Liver (tissue), 9 donors: ENCODE measurements around the gene ZNF775. TPM values are rescaled to one million over a fixed set of nuclear protein-coding genes. Genes with fewer than 3 reads are reported as not detected.
A peak's percentile ranks its signal among the peaks of the same experiment; 100 is the strongest.

Experiments used
- DNase-seq: peaks from one replicate; pipeline ENCODE4 v3.0.0-alpha.2; 2017; ENCODE audit warnings: low spot score
- H3K27ac ChIP-seq, 2 donors: one replicate each; pipeline ENCODE4 v1.7.0; 2013; ENCODE audit warnings: inconsistent platforms in 2 of 2, low read length in 2 of 2, control low read depth in 1 of 2, low read depth in 1 of 2, mild to moderate bottlenecking in 1 of 2
- H3K27me3 ChIP-seq, 4 donors: one replicate each; pipeline versions ENCODE4 v1.6.1 to v1.7.0; 2013; ENCODE audit warnings: low read length in 3 of 4, inconsistent platforms in 1 of 4, mild to moderate bottlenecking in 1 of 4, moderate library complexity in 1 of 4; ENCODE audit not compliant: control insufficient read depth in 4 of 4, insufficient read depth in 4 of 4
- H3K36me3 ChIP-seq, 4 donors: one replicate each; pipeline versions ENCODE4 v1.6.1 to v1.7.0; 2013; ENCODE audit warnings: low read length in 3 of 4, mild to moderate bottlenecking in 3 of 4, low read depth in 1 of 4, moderate library complexity in 1 of 4; ENCODE audit not compliant: control insufficient read depth in 4 of 4, insufficient read depth in 3 of 4
- H3K4me1 ChIP-seq, 4 donors: one replicate each; pipeline versions ENCODE4 v1.6.1 to v1.7.0; 2013; ENCODE audit warnings: low read length in 3 of 4, mild to moderate bottlenecking in 3 of 4, moderate library complexity in 1 of 4; ENCODE audit not compliant: control insufficient read depth in 4 of 4, insufficient read depth in 4 of 4
- H3K4me3 ChIP-seq, 3 donors: one replicate each; pipeline versions ENCODE4 v1.6.1 to v1.7.0; 2013; ENCODE audit warnings: low read length in 3 of 3, control low read depth in 1 of 3, low read depth in 1 of 3, mild to moderate bottlenecking in 1 of 3
- H3K9ac ChIP-seq, 2 donors: one replicate each; pipeline ENCODE4 v1.7.0; 2013; ENCODE audit warnings: low read length in 2 of 2, mild to moderate bottlenecking in 2 of 2, moderate library complexity in 2 of 2, control low read depth in 1 of 2, low read depth in 1 of 2
- H3K9me3 ChIP-seq, 4 donors: one replicate each; pipeline versions ENCODE4 v1.6.1 to v1.7.0; 2013; ENCODE audit warnings: low read length in 3 of 4; ENCODE audit not compliant: control insufficient read depth in 4 of 4
- ATF3 ChIP-seq: IDR thresholded peaks from 2 replicates; pipeline ENCODE4 v1.6.1; 2016; ENCODE audit warnings: antibody characterized with exemption
- CTCF ChIP-seq: fragments of 150-350 bp; IDR thresholded peaks from 2 replicates; pipeline ENCODE4 v1.5.1; 2017; ENCODE audit warnings: improper control_type of control experiment, low read depth, low read length; ENCODE audit not compliant: missing input control
- FOXA1 ChIP-seq: IDR thresholded peaks from 2 replicates; pipeline ENCODE4 v1.6.1; 2016; ENCODE audit warnings: antibody characterized with exemption
- FOXA2 ChIP-seq: IDR thresholded peaks from 2 replicates; pipeline ENCODE4 v1.6.1; 2016; ENCODE audit warnings: antibody characterized with exemption
- GABPA ChIP-seq, 2 donors: IDR thresholded peaks in 1 of 2; conservative IDR thresholded peaks in 1 of 2; 2 replicates each; pipeline ENCODE4 v1.6.1; 2016; ENCODE audit warnings: antibody characterized with exemption in 2 of 2, mild to moderate bottlenecking in 1 of 2, moderate library complexity in 1 of 2
- HNF4A ChIP-seq, 2 donors: conservative IDR thresholded peaks; 2 replicates each; pipeline ENCODE4 v1.6.1; 2016; ENCODE audit warnings: antibody characterized with exemption in 2 of 2, mild to moderate bottlenecking in 2 of 2
- HNF4G ChIP-seq: IDR thresholded peaks from 2 replicates; pipeline ENCODE4 v1.6.1; 2016; ENCODE audit warnings: antibody characterized with exemption
- JUND ChIP-seq, 2 donors: IDR thresholded peaks; 2 replicates each; pipeline ENCODE4 v1.6.1; 2016; ENCODE audit warnings: antibody characterized with exemption in 2 of 2
- MAX ChIP-seq: IDR thresholded peaks from 2 replicates; pipeline ENCODE4 v1.6.1; 2016; ENCODE audit warnings: antibody characterized with exemption
- NR2F2 ChIP-seq: IDR thresholded peaks from 2 replicates; pipeline ENCODE4 v1.6.1; 2016; ENCODE audit warnings: antibody characterized with exemption
- RAD21 ChIP-seq, 2 donors: IDR thresholded peaks; 2 replicates each; pipeline ENCODE4 v1.6.1; 2016; ENCODE audit warnings: antibody characterized with exemption in 2 of 2, mild to moderate bottlenecking in 2 of 2
- REST ChIP-seq: IDR thresholded peaks from 2 replicates; pipeline ENCODE4 v1.6.1; 2016; ENCODE audit warnings: antibody characterized with exemption, mild to moderate bottlenecking
- RXRA ChIP-seq, 2 donors: IDR thresholded peaks; 2 replicates each; pipeline ENCODE4 v1.6.1; 2017 to 2018; ENCODE audit warnings: antibody characterized with exemption in 2 of 2, mild to moderate bottlenecking in 1 of 2
- SP1 ChIP-seq: IDR thresholded peaks from 2 replicates; pipeline ENCODE4 v1.6.1; 2018; ENCODE audit warnings: antibody characterized with exemption, mild to moderate bottlenecking
- TAF1 ChIP-seq: conservative IDR thresholded peaks from 2 replicates; pipeline ENCODE4 v1.6.1; 2016; ENCODE audit warnings: antibody characterized with exemption, mild to moderate bottlenecking
- YY1 ChIP-seq: IDR thresholded peaks from 2 replicates; pipeline ENCODE4 v1.6.1; 2016; ENCODE audit warnings: antibody characterized with exemption, mild to moderate bottlenecking
- ZBTB33 ChIP-seq: IDR thresholded peaks from 2 replicates; pipeline ENCODE4 v1.6.1; 2016; ENCODE audit warnings: antibody characterized with exemption
- WGBS: extraction: QIAGEN DNeasy Blood & Tissue Kit; methylation state at CpG from one replicate; pipeline ENCODE4 v1.1.7; 2013; 5-methylcytosine and 5-hydroxymethylcytosine counted together
- polyA plus RNA-seq, 2 donors: library from polyadenylated mRNA; stranded (reverse) in 1 of 2; unstranded in 1 of 2; fragments of 200-250 nt in 1 of 2; fragments of >200 nt in 1 of 2; fragmentation: Nextera tagmentation in 1 of 2; extraction: Ambion mirVana in 1 of 2; gene quantifications; one replicate each; pipeline versions ENCODE4 v1.2.1 to v1.2.3, GENCODE V29; 2013 to 2015
- total RNA-seq, 2 donors: library from RNA; depleted of rRNA; stranded (reverse); fragments of >200 nt; gene quantifications; one replicate each; pipeline ENCODE4 v1.2.3, GENCODE V29; 2014
- donor health status: healthy.
- donor health status: healthy.
- donor health status: healthy.
- donor health status: healthy.
- donor health status: healthy.

ZNF775 gene
- total and polyA plus RNA-seq, 4 donors, result 0.08 to 3.1 (median 0.52) TPM

- DNase-seq, result peak; percentile 85
- TF ChIP-seq SP1 (peak; percentile 42), ZBTB33 (no peak), CTCF (peak; percentile 3), MAX (no peak), JUND (IDR thresholded peaks at IDR 0.05) (no peak), HNF4A (conservative IDR thresholded peaks at IDR 0.05) (peak; percentile 27 to 36), REST (no peak), HNF4G (no peak), GABPA (IDR thresholded peaks at IDR 0.05 in 1 of 2, conservative IDR thresholded peaks at IDR 0.05 in 1 of 2) (peak in 1 of 2 donors; percentile 21), TAF1 (peak; percentile 43), RAD21 (IDR thresholded peaks at IDR 0.05) (peak in 1 of 2 donors; percentile 24), RXRA (IDR thresholded peaks at IDR 0.05) (peak; percentile 68 to 76), ATF3 (no peak), YY1 (peak; percentile 68), NR2F2 (no peak), FOXA1 (no peak), FOXA2 (peak; percentile 33)
- peak overlapping the region; percentile 90 to 92 for H3K27ac ChIP-seq
- H3K27me3 ChIP-seq, result no peaks in the 10 kb centered on the region
- H3K4me1 ChIP-seq, result peaks cover 7 to 27% (median 16%) of the 10 kb centered on the region in 4 donors
- peak overlapping the region; percentile 60 to 74 (median 61) for H3K4me3 ChIP-seq
- WGBS, result under 1% methylated on average over 86 of the region's 86 CpGs
- no peaks in the 10 kb centered on the region for H3K9me3 ChIP-seq
- peak overlapping the region; percentile 72 to 90 for H3K9ac ChIP-seq
- H3K36me3 ChIP-seq, result no peaks in the 10 kb centered on the region
These were observed 25.9 kb downstream of the ZNF775 start for GRCh38 chr7:150404805-150405583.
